Dendritic cell treated with granulocyte-macrophage colony-stimulating factor and Interleukin-4, amounts not matched to agents 40 ng/mL and 50 ng/mL, for 4 days (primary cell): Measurements from ENCODE around the gene KNCN.

ENCODE experiments used
- H3K27ac Mint-ChIP-seq: one replicate; pipeline ENCODE4 v1.8.0; 2022; ENCODE audit warnings: mild to moderate bottlenecking, mixed read lengths
- H3K27me3 Mint-ChIP-seq: one replicate; pipeline ENCODE4 v1.8.0; 2022; ENCODE audit warnings: mild to moderate bottlenecking, mixed read lengths
- H3K36me3 Mint-ChIP-seq: one replicate; pipeline ENCODE4 v1.8.0; 2022; ENCODE audit warnings: low read depth, mixed read lengths
- H3K4me1 Mint-ChIP-seq: one replicate; pipeline ENCODE4 v1.8.0; 2022; ENCODE audit warnings: low read depth, mixed read lengths
- H3K4me3 Mint-ChIP-seq: one replicate; pipeline ENCODE4 v1.8.0; 2022; ENCODE audit warnings: mild to moderate bottlenecking, moderate library complexity, mixed read lengths
- H3K9me3 Mint-ChIP-seq: one replicate; pipeline ENCODE4 v1.8.0; 2022; ENCODE audit warnings: mixed read lengths
- intact Hi-C: fragments of 100-400 bp; cut with micrococcal nuclease; formaldehyde crosslinking; loops from one replicate; pipeline ENCODE4 v1.15.0; 2022

The KNCN gene

DNA sequence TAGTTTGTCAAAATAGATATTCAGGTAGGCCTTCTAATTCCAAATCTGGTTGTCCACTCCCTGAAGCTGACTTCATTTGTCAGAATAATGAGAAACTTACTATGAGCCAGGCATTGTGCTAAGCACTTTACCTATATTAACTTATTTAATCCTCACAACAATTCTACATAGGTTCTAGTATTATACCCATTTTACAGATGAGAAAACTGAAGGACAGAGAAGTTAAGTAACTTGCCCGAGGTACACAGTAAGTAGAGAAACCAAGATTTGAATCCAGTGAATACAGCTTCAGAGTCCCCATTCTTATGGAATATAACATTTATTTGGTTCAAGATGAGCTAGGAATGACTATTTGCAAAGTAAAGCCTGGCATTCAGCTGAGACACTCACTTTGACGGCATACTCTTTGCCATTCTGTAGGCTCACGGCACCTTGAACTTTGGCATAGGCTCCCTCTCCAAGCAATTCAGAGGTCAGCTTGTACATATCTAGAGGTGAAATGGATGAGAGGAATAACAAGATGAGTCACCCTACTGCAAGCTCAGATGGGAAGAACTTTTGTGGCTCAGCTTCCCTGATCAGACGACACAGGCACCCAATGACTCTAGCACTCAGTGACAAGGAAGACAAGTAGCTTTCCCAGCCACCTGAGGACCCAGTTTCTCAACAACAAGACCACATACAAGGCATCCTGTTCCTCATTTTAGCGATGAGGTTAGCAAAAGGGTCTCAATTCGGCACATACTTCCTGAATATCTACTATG is 28.9 kb upstream of the KNCN start:
- H3K27me3 Mint-ChIP-seq, result no peaks in the 10 kb centered on the region
- no peaks in the 10 kb centered on the region for H3K9me3 Mint-ChIP-seq
- H3K4me1 Mint-ChIP-seq, result peaks cover 53% of the 10 kb centered on the region
- peaks cover 100% of the 10 kb centered on the region for H3K36me3 Mint-ChIP-seq
- intact Hi-C loops, result loop anchor here (5.0 kb wide), 1 partner anchor 37 kb away; the partner anchor contains the start of gene MOB3C
- peak overlapping the region; percentile 83 for H3K27ac Mint-ChIP-seq
- H3K4me3 Mint-ChIP-seq, result peak overlapping the region; percentile 24

GRCh38 chr1:46577671-46578070 is 26.2 kb upstream of the KNCN start:
- Mint-ChIP-seq H3K27me3 (no peaks in the 10 kb centered on the region), H3K4me1 (peaks cover 35% of the 10 kb centered on the region), H3K36me3 (peaks cover 100% of the 10 kb centered on the region), H3K9me3 (no peaks in the 10 kb centered on the region), H3K4me3 (no peak overlapping the region), H3K27ac (peak overlapping the region; percentile 32)
- intact Hi-C loops, result no loop called here

GRCh38 chr1:46576596-46576995 is 25.1 kb upstream of the KNCN start:
- Mint-ChIP-seq H3K36me3 (peaks cover 100% of the 10 kb centered on the region), H3K4me1 (peaks cover 24% of the 10 kb centered on the region), H3K27me3 (no peaks in the 10 kb centered on the region), H3K9me3 (no peaks in the 10 kb centered on the region), H3K27ac (no peak overlapping the region), H3K4me3 (no peak overlapping the region)
- intact Hi-C loops, result no loop called here

GRCh38 chr1:46575778-46576177 is 24.3 kb upstream of the KNCN start:
- H3K4me3 Mint-ChIP-seq, result no peak overlapping the region
- intact Hi-C loops, result no loop called here
- H3K27ac Mint-ChIP-seq, result no peak overlapping the region
- H3K27me3 Mint-ChIP-seq, result no peaks in the 10 kb centered on the region
- peaks cover 17% of the 10 kb centered on the region for H3K4me1 Mint-ChIP-seq
- no peaks in the 10 kb centered on the region for H3K9me3 Mint-ChIP-seq
- peaks cover 100% of the 10 kb centered on the region for H3K36me3 Mint-ChIP-seq

GRCh38 chr1:46575300-46575699 is 23.9 kb upstream of the KNCN start:
- Mint-ChIP-seq H3K4me3 (no peak overlapping the region), H3K4me1 (peaks cover 12% of the 10 kb centered on the region), H3K27ac (no peak overlapping the region), H3K9me3 (no peaks in the 10 kb centered on the region), H3K27me3 (no peaks in the 10 kb centered on the region), H3K36me3 (peaks cover 100% of the 10 kb centered on the region)
- intact Hi-C loops, result no loop called here

- Mint-ChIP-seq H3K9me3 (no peaks in the 10 kb centered on the region), H3K27me3 (no peaks in the 10 kb centered on the region), H3K4me1 (no peaks in the 10 kb centered on the region), H3K4me3 (no peak overlapping the region), H3K27ac (no peak overlapping the region), H3K36me3 (peaks cover 100% of the 10 kb centered on the region)
- intact Hi-C loops, result no loop called here
Measured at GRCh38 chr1:46571691-46572225, 20.3 kb upstream of the KNCN start.

GRCh38 chr1:46569884-46570725 is 18.7 kb upstream of the KNCN start:
- intact Hi-C loops, result no loop called here
- H3K27ac Mint-ChIP-seq, result no peak overlapping the region
- H3K4me1 Mint-ChIP-seq, result no peaks in the 10 kb centered on the region
- H3K9me3 Mint-ChIP-seq, result no peaks in the 10 kb centered on the region
- no peaks in the 10 kb centered on the region for H3K27me3 Mint-ChIP-seq
- H3K4me3 Mint-ChIP-seq, result no peak overlapping the region
- peaks cover 100% of the 10 kb centered on the region for H3K36me3 Mint-ChIP-seq

- no peaks in the 10 kb centered on the region for H3K9me3 Mint-ChIP-seq
- no peaks in the 10 kb centered on the region for H3K27me3 Mint-ChIP-seq
- intact Hi-C loops, result no loop called here
- H3K36me3 Mint-ChIP-seq, result peaks cover 100% of the 10 kb centered on the region
- no peak overlapping the region for H3K27ac Mint-ChIP-seq
- no peaks in the 10 kb centered on the region for H3K4me1 Mint-ChIP-seq
- H3K4me3 Mint-ChIP-seq, result no peak overlapping the region
Measured at GRCh38 chr1:46569116-46569515, 17.7 kb upstream of the KNCN start.

- Mint-ChIP-seq H3K27me3 (no peaks in the 10 kb centered on the region), H3K36me3 (peaks cover 100% of the 10 kb centered on the region), H3K4me3 (no peak overlapping the region), H3K4me1 (no peaks in the 10 kb centered on the region), H3K27ac (no peak overlapping the region), H3K9me3 (no peaks in the 10 kb centered on the region)
- intact Hi-C loops, result no loop called here
Measured at GRCh38 chr1:46568461-46568891, 17.0 kb upstream of the KNCN start.

- H3K4me1 Mint-ChIP-seq, result peaks cover 11% of the 10 kb centered on the region
- H3K27ac Mint-ChIP-seq, result no peak overlapping the region
- no peak overlapping the region for H3K4me3 Mint-ChIP-seq
- no peaks in the 10 kb centered on the region for H3K9me3 Mint-ChIP-seq
- intact Hi-C loops, result no loop called here
- no peaks in the 10 kb centered on the region for H3K27me3 Mint-ChIP-seq
- peaks cover 100% of the 10 kb centered on the region for H3K36me3 Mint-ChIP-seq
Measured at GRCh38 chr1:46563341-46563740, 11.9 kb upstream of the KNCN start.

- intact Hi-C loops, result no loop called here
- Mint-ChIP-seq H3K27me3 (no peaks in the 10 kb centered on the region), H3K4me1 (peaks cover 19% of the 10 kb centered on the region), H3K9me3 (no peaks in the 10 kb centered on the region), H3K27ac (peak overlapping the region; percentile 36), H3K36me3 (peaks cover 100% of the 10 kb centered on the region), H3K4me3 (no peak overlapping the region)
Measured at GRCh38 chr1:46562498-46562897, 11.1 kb upstream of the KNCN start.

- Mint-ChIP-seq H3K9me3 (no peaks in the 10 kb centered on the region), H3K36me3 (peaks cover 81% of the 10 kb centered on the region), H3K27ac (no peak overlapping the region), H3K27me3 (no peaks in the 10 kb centered on the region), H3K4me1 (peaks cover 19% of the 10 kb centered on the region), H3K4me3 (no peak overlapping the region)
- intact Hi-C loops, result no loop called here
Measured at GRCh38 chr1:46558966-46559365, 7.5 kb upstream of the KNCN start.

DNA sequence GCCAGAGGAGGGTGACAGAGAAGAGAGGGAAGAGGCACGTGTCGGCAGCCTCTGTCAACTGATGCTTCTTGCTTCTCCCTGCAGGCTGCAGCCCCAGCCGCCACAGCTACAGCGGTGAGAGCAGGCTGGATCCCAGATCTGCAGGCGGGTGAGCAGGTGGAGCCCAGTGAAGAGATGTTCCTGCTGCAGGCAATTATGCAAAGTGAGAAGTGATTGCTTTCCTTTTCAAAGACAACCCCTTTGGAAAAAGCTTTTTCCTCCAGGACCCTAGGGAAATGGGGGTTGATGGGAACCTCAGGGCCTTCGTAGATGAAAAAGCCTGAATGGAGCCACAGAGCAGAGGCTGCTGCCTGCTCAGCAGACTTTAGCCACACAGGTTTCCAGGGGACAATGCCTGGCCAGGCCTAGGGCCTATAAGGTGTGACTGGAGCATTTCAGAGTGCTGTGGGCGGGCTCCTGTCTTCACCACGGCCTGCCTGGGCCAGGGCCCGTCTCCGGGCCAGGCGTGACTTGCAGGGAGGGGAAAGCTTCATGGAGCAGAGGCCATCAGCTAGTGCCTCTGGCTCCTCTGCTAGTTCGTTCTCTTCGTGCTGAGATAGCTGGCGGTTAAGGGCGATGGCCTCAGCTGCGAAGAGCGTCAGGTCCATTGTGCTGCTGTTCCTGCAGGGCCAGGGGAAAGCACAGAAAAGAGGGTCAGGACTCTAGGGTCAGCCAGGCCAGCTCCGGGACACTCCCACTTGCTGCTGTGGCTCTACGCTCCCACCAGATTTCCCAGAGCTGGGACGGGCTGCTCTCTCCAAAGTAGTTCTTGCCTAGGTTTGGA is 6.9 kb upstream of the KNCN start:
- Mint-ChIP-seq H3K27me3 (no peaks in the 10 kb centered on the region), H3K27ac (peak overlapping the region; percentile 5), H3K4me1 (peaks cover 19% of the 10 kb centered on the region), H3K9me3 (no peaks in the 10 kb centered on the region), H3K4me3 (no peak overlapping the region), H3K36me3 (peaks cover 75% of the 10 kb centered on the region)
- intact Hi-C loops, result no loop called here
